GM13976 (cell line): ENCODE measurements around the gene ACOX1.
A peak's percentile ranks its signal among the peaks of the same experiment; 100 is the strongest.

Experiments used
- DNase-seq: peaks from one replicate; pipeline ENCODE4 v3.0.0; 2012; ENCODE audit warnings: low spot score
- in situ Hi-C: fragments of 300-500 bp; cut with MboI; formaldehyde crosslinking; loops from one replicate; pipeline ENCODE4 v1.12.0; 2022; ENCODE audit warnings: low sequenced_read_pairs, mixed read lengths, inconsistent platforms; ENCODE audit not compliant: unreplicated experiment
- TF ChIP-seq, protein P1 (sequence below): IDR thresholded peaks from 2 replicates; pipeline ENCODE4 v1.5.1; 2012; ENCODE audit warnings: borderline replicate concordance, mild to moderate bottlenecking; ENCODE audit not compliant: insufficient read depth; ENCODE audit errors: extremely low read depth, missing control alignments, control extremely low read depth

The ACOX1 gene

GRCh38 chr17:76014925-76015261 is 35.9 kb upstream of the ACOX1 start:
- no peak for DNase-seq
- in situ Hi-C loops = loop anchor here (5.0 to 10.0 kb wide), 2 partner anchors 100 to 103 kb away; no protein-coding TSS in a partner anchor

DNA sequence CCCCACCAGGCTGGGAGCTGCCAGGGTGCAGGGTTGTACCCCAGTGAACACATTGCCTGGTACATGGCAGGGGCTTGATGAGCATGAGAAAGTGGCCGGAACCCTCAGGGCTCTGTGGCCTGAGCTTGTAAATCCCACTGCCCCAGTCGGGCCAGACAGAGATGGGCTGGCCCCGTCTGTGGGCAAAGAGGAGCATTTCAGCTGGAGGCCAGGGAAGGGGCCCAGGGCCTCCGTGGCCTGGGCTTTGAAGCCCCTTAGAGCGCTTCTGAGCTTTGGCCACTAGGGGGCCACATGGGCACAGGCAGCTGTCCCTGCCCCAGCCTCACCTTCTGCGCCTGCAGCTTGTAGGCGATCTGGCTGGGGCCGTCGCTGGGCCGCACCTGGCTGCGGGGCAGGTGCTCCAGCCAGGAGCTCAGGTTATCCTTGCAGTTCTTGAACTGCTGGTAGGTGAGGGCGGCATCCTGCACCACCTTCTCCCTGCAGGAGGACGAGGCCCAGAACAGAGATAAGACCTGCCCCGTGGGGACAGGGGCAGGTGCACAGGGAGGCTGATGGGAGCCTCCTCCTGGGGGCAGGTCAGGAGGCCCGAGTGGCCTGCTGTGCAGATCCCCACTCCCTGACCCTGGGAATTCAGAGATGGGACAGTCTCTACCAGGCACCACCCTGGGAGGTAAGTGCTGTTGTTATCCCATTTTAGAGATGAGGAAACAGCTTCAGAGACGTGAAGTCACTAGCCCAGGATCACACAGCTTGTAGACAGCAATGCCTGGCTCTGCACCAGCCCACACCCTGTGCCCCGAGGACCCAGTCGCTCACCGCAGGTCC is 35.3 kb upstream of the ACOX1 start:
- in situ Hi-C loops = loop anchor here (5.0 to 10.0 kb wide), 2 partner anchors 100 to 102 kb away; no protein-coding TSS in a partner anchor
- peak; percentile 95 for DNase-seq

More at GRCh38 chr17:76014925-76015261, 35.9 kb upstream of the ACOX1 start:
- TF ChIP-seq, protein P1, sequence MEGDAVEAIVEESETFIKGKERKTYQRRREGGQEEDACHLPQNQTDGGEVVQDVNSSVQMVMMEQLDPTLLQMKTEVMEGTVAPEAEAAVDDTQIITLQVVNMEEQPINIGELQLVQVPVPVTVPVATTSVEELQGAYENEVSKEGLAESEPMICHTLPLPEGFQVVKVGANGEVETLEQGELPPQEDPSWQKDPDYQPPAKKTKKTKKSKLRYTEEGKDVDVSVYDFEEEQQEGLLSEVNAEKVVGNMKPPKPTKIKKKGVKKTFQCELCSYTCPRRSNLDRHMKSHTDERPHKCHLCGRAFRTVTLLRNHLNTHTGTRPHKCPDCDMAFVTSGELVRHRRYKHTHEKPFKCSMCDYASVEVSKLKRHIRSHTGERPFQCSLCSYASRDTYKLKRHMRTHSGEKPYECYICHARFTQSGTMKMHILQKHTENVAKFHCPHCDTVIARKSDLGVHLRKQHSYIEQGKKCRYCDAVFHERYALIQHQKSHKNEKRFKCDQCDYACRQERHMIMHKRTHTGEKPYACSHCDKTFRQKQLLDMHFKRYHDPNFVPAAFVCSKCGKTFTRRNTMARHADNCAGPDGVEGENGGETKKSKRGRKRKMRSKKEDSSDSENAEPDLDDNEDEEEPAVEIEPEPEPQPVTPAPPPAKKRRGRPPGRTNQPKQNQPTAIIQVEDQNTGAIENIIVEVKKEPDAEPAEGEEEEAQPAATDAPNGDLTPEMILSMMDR = no peak

DNA sequence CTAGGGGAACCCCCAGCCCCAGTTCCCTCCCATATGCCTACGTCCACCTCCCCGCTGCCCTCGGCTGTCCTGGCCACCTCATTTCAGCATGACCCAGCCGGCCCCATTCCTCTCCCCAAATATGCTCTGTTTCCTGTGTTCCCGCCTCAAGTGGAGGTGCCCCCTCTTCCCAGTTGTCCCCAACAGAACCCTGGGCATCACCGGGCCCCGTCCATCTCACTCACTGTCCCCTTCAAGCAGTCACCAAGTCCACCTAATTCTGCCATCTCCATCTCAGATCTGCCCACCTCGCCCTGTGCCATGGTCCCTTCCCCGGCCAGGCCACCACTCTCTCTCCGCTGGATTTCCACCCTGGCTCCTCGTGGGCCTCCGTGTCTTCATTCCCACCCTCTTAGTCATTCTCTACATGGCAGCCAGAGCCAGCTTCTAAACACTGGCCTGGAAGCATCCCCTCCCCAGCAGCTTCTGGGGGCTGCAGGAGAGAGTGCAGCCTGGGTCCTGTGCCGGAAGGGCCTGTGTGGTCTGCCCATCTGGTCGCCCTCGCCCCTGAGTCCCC is 34.5 kb upstream of the ACOX1 start:
- TF ChIP-seq, protein P1 = no peak
- no peak for DNase-seq
- in situ Hi-C loops = loop anchor here (5.0 to 10.0 kb wide), 2 partner anchors 101 kb away; no protein-coding TSS in a partner anchor

More for the DNA sequence above, 35.3 kb upstream of the ACOX1 start:
- TF ChIP-seq, protein P1 = peak; percentile 91

DNA sequence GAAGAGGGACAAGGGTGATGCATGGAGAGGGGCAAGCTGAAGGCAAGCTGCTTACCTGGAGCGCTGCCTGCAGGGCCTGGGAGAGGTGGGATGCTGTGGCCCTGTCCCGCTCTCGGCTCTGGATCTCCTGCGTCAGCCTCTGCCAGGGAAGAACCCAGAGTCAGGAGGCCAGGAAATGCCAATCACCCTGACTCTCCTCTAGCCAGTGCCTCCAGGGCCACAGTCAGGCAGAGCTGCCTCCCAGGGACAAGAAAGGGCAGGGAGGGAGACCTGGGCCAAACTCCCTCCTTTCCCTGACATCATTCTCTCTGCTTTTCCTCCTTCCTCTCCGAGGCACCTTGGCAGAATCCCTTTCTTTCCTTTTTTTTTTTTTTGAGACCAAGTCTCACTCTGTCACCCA is 33.0 kb upstream of the ACOX1 start:
- in situ Hi-C loops = loop anchor here (5.0 to 10.0 kb wide), 2 partner anchors 100 to 103 kb away; no protein-coding TSS in a partner anchor
- DNase-seq = no peak
- TF ChIP-seq, protein P1 = no peak

DNA sequence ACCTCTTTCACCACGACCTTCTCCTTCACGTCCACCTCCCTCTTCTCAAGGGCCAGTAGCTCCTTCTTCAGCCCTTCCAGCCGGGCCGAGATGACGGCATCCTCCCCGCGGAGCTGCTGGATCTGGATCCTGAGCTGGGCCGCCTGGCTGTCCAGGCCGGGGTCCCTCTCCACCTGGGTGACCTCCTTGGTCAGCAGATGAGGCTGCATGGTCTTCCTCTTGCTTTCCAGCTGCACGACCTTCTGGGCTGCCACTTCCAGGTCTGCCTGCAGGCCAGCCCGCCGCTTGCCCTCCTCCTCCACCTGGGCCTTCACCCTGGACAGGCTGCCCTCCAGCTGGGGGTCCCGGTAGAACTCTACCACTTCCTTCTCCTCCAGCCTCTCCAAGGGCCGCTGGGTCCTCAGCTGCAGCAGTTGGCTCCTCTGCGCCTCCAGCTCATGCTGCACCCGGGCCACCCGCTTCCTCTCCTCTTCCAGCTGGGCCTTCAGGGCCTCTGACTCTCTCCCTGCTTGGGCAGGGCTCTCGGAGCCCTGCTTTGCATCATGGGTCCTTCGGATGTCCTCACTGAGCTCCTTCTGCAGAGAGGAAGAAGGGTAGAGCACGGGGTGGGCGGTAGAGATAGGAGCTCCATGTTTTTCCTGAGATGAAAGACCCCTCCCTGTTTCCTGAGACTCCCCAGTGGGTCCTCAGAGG is 31.1 kb upstream of the ACOX1 start:
- no peak for DNase-seq
- TF ChIP-seq, protein P1 = no peak
- in situ Hi-C loops = loop anchor here (5.0 to 10.0 kb wide), 3 partner anchors 98 to 285 kb away; no protein-coding TSS in a partner anchor

- in situ Hi-C loops = loop anchor here (10.0 kb wide), 1 partner anchor 285 kb away; no protein-coding TSS in a partner anchor
- no peak for DNase-seq
- TF ChIP-seq, protein P1 = no peak
These were observed 30.5 kb upstream of the ACOX1 start for GRCh38 chr17:76009447-76009846.
